Measurements from ENCODE around the gene RTP3.

- TF ChIP-seq CTCF (IDR thresholded peaks at IDR 0.05; ENCODE audit: low read length) (no peak), EZH2 (IDR thresholded peaks at IDR 0.05; ENCODE audit: borderline replicate concordance, low read length) (no peak)
Observed at GRCh38 chr3:46462111-46462510, 35.7 kb upstream of the RTP3 start.
